ENCODE measurements around the gene UNC5B.
"Not testable (repeated sequence)": the region's sequence is repeated elsewhere in the genome, so short reads cannot be mapped to it uniquely, and the experiment has no call there.

UNC5B gene

DNA sequence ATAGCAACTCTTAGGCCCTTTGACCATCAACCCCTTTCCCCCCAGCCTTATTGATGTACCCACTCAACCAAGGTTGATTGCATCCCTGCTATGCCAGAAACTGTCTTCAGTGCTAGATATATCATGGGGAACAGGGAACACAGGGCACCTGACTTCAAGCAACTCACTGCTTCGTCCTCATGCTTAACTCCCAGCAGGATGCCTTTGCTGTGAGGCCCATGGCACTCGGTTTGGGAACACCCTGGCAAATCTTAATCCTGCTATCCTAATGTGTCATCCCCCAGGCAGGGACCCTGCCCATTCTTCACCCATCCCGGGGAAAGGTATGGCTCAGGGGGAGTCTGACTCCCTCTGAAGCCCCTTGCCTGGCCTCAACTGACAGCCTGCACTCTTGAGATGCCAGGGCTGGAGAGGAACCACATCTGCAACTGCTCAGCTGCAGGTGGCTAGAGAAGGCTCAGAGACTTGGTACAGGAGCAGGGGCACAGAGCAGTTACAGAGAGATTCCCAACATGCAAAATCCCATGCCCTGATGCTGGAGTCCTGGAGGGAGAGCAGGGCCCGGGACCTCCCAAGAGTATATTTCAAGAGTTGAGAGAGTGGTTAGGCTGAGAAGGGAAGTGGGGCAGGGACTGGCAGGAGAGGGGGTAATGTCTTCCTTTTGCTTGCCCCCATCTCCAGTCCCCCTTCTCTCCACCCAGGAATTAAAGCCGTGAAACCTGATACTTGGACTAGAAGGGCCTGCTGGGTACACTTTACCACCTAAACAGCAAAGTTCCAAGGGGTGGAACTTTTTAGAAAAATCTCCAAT, 2.4 kb upstream of the UNC5B start:
- DNase-seq = no peak

DNA sequence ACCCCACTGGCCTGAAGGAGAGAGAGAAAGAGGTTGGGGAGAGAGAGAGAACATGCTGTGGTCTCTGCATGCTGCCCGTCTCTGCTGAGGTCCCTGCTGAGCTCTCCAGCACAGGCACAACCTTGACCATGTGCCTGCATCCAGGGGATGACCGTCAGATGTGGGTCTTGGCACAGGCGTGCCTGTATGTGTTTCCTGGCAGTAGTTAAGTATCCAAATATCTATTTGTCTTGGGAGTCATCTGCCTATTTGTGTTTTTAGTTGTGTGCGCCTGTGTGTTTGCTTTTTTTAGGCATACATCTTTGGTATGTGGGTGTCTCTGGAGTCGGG, 1.9 kb upstream of the UNC5B start:
- DNase-seq = no peak

DNA sequence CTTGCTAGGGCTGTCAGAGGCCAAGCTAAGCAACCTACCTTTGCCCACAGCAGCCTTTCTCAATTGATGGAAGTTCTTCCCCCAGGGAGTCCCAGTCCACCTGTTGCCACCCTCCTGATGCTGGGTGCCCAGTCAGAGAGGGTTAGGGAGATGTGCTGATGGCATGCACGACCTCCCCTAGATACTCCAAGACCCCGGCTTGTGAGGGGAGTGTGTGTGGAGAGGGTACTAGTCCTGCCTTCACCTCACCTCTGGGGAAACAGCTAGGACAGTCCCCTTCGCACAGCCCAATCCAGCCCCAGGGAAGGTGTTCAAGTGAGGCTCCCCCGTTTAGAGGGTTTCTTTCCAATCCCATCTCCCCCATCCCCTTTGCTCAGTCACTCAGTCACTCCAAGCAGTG, 1.3 kb upstream of the UNC5B start:
- DNase-seq = no peak

DNA sequence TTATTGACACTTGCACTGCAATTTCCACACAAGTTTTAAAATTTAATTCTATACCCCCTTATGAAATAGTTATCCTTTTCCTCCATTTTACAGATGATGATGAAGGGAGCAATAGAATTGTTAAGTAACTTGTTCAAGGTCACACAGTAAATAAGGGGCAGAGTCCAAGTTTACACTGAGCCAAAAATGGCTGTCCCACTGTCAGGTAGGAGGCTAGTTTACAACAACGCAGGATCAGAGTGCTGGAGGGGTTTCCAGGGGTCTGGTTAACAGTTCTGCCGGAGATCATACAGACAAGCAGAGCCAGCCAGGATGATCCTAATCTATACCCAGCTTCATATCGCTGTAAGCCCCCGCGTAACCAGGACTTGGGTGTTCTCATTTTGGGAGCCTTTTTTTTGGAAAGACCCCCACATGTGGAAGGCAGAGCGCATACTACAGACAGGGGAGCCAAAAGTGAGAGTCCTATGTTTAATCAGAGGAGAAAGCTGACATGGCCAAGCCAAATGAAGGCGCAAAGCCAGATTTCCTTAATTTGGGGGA, 524 bp upstream of the UNC5B start:
- no peak for DNase-seq

DNA sequence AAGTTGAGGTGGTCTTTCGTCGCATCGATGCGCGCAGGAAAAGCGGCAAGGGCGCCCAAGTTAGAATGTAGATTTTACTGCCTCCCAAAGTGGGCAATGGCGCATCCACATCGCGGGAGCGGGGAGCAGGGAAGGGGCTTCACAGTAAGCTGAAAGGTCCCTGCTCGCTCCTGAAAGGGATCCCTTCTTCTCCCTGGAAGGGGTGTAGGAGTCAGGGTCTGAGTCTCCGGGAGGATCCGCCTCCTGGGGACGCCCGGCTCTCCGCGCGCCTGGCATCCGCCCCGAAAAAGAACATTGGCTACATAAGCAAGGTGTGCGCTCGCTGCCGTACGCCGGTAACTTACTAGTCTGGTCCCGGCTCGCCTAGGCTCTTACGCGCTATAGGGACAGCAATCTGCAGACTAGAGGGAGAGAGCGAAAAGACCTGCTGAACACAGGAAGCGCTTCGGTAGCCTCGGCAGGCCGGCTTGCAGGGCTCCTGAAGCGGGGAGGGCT, 804 bp downstream of the UNC5B start:
- no peak for DNase-seq

DNA sequence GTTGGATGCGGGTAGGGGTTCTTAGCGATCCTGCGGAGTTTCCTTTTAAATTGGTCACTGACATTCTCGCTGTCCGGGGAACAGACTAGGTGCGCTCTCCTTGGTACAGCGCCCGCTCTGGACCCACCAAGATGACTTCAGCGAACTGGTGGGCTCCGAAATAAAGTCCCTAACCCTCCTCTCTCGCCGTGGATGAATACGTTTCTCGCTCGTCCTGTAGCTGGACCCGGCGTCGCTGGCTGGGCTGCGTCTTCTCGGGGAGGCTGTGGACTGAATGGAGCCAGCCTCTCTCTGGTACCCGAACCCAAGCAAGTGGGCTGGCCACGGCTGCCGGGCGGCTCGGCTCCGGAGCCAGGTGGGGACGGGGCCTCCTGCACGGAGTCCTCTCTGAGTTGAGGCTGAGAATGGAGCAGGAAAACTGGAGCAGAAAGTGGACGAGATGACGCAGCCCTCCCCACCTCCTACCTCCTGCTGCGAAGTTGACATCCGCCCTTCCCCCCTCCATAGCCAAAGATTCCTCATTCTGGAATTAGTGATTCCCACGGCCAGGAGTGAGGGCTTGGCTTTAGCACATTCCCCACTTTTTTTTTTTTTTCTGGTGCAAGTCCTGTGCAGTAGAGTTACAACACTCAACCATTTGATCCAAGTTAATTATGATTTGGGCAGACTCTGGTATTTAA, 1.5 kb downstream of the UNC5B start:
- no peak for DNase-seq

DNA sequence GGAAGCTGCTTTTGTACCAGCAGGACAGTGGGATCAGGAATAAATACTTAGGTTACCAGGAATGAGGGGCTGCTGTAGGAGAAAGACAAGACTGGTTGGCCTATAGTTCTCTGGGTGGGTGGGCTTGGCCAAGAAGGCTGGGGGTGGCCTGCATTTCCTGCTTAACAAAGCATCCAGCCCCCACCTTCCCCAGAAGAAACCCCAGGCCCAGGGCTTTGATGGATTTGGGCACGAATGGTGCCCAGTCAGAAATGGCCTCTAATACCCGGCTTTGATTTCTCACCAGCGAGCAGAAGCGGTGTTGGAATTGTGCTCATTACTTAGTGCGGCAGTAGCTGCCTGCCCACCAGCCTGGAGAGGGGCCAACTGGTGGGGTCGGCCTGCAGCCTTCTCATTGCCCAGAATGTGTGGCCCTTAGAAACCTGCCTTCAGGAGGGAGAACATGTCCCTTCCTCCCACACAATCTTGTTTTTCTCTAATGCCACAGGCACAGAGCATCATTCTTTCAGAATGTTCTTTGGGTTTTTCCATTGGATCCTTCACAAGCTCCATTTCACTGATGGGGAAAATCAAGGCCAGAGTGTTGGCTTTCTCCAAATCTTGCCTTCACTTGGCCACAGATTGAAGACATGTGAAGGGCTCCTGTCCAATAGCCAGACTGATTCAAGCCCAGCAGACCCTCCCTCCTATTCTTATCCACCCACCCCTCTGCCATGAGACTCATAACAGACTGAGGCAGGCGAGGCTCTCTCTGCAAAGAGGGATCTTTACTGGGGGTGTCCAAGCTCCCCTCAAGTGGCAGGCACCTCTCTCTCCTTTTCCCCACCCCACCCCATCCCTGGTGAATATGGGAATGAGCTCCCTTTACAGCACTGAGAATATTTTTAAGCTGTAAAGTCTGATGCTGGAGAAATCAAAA, 2.5 kb downstream of the UNC5B start:
- DNase-seq = no peak

DNA sequence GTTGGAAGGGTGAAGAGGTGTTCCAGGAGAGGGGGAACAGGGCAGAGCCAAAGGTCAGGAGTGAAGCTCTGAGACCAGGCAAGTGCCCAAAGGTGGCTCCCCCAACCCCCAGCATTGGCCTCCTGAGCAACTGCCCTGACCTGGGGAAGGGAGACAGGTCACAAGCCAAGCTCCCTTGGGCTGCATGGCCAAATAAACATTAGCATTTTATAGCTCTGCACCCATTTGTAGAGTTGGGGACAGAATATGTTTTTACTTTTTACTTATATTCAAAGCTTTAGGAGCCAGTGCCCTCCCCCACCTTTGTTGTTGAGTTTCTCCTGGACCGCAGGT, 4.0 kb downstream of the UNC5B start:
- DNase-seq = no peak

DNA sequence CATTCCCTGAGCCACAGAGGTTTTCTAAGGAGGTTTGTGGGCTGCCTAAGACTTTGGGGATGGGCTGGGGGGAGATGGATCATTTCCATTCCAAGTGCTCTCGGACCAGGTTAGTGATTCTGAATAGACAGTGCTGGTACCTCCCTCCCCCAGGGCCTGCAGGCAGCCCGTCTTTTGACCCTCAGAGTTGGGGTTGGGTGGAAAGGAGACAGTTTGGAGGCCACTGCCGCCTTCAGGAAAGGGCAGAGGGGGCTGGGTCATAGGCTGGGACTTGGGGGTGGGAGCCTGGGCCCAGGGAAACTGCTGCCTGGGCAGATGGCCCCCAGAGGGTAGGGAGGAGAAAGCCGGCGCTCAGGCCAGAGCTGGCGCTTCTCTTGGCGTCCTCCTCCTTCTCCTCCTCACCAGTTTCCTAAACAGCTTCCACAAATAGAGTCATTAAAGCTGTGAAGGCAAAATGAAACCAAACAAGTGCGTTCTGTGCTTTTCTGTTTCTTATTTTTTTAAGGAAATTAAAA, 4.4 kb downstream of the UNC5B start:
- no peak for DNase-seq

DNA sequence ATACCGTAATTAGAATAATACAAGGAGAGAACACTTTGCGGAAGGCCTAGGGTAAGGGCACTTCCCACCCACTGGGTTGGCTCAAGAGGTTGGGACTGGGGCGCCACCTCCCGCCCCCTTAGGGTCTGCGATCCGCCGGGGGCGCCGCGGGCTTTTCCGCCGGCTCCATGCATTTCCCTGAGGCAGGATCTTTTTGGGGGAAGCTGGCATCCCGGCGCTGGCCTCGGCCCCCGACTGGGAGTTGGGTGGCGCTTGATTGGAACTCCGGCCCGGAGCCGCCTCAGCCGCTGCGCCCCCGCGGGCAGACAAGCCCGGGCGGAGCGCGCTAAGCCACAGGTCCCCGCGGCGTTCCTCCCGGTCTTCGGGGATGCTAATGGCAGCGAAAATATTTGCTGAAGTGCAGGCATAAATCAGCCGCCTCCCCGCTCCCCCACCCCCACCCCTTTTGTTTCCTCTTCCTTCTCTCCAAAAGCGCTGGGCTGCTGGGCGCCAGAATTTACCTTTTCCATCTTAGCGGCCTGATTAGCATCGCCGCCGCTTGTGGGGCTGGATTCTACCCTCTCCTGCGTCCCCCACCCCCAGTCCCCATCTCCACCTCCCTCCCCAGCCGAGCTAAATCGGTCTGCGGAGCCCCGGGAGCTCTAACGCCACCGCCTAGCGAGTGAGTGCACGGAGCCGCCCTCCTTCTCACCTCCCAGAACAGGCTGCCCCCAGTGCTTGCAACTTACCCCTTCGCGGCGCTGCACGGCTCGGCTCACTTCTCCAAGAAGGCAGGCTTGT, 5.1 kb downstream of the UNC5B start:
- no peak for DNase-seq

DNA sequence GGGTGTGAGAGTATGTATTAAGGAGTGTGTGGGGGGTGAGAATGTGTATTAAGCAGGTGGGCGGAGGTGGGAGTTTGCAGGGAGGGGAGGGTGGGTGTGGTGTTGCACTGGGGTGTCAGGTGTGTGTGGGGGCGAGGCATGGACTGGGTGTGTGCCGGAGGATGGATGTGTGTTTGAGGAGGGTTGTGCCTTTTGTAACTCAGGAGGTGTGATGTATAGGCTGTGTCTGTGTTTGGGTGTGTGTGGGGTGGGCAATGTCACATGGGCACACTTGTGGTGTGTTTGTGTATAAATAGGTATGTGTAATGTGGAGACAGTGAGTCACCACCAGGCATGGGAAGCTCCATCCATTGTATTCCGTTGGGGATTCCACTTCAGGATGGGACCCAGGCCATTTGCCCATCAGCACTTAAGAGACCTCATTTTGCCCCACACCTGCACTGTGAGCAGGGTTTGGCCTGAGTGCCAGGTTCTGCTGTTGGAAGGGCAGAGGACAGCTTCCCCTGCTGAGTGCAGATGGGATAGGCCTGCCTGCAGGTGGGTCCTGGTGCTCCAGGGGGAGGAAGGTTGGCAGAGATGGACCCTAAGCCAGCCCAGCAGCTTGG, 5.8 kb downstream of the UNC5B start:
- no peak for DNase-seq

DNA sequence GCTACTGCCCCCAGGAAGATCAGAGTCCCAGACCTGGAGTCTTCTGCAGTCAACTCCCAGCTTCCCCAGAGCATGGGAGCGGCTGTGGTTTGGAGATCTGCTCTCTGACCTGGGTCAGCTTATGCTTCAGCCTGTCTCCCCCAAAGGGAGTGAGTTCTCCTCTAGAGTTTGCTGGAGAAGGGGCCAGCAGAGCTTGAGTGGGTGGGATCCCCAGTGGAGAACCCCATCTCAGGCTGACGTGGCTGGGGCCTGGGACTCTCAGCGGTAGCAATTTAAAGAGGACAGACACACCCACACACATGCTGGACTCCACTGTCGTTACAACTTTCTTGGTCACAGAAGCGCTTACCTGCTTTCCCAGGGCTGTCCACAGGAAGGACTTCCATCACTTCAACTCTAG, 6.3 kb downstream of the UNC5B start:
- DNase-seq = no peak

DNA sequence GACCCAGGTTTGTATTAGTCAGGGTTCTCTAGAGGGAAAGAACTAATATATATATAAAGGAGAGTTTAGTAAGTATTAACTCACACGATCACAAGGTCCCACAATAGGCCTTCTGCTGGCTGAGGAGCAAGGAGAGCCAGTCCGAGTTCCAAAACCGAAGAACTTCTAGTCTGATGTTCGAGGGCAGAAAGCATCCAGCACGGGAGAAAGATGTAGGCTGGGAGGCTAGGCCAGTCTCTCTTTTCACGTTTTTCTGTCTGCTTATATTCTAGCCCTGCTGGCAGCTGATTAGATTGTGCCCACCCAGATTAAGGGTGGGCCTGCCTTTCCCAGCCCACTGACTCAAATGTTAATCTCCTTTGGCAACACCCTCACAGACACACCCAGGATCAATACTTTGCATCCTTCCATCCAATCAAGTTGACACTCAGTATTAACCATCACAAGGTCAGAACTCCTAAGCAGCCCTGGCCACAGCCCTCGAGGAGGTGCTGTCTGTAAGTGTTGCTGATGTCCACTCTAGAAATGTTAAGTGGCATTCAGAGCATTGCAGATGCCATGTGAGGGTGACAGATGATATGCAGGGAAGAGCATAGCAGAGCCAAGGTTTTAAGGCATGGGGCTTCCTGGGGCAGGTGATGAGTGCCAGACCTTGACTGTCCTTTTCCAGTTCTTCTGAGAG, 7.0 kb downstream of the UNC5B start:
- not testable (repeated sequence) for DNase-seq

DNA sequence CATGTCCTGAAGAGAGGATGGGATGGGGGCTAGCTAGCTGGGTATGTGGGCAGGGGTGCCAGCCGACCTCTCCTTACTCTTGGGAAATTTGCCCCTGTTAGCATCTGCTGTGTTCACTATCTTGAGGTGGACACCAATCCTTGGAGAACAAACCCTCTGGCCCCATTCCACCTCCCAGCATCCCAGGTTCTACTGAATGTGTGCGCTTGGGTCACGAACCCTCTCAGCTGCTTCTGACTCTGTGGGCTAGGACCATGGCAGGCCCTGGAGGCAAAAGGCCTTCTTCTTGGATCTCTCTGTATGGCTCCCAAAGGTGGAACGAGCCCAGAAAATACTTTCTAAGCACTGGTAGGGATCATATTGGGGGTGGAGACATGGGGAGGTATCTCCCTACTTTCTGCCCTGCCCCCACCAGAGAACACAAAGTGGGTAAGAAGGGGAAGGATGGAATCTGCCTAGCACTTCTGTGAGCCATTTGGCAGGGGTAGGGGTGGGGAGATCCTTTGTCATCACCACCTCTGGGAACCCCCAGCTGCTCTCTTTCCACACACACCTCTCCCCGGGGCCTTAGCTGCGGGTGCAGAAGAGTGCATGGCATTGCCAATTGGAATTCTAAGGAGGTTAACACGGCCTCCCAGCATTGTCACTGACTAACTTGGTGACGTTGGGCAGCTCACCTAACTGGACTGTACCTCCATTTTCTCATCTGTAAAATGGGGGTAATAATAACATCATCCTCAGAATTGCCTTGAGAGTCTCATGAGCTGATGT, 7.7 kb downstream of the UNC5B start:
- DNase-seq = no peak

DNA sequence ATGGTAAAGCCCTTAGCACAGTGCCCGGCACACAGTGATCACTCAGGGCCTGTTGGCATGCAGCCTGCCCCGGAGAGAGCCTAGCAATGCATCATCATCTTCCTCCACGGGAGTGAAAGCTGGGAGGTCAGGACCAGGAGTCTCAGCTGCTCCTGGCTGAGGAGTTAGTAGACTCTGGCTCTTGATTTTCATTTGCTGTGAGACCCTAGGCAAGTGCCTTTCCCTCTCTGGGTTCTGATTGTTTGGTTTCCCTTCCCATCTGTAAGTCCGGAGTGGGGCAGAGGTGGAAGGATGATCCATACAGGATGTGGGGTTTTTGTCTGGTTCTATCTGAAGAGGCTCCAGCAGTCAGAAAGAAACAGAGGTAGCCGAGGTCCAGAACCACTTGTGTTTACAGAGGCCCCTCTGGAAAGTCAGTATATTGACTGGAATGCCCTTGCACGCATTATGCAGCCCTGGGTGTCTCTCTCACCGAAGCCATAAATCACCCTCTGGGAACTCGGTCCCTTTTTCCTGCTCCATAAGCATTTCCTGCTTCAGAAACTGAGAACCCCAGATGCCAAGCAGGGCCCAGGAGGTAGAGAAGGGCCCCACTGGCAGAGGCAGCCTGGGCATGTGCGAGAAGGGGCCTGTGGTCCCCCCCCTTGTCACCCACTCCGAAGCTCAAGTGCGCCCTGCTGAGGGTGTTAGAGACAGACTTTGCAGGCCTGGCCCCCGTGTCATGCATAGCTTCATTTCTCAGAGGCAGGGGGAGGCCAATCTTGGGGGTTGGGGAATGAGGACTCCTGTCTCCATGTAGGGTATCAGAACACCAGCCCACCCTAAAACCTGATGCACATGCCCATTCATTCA, 8.5 kb downstream of the UNC5B start:
- no peak for DNase-seq

DNA sequence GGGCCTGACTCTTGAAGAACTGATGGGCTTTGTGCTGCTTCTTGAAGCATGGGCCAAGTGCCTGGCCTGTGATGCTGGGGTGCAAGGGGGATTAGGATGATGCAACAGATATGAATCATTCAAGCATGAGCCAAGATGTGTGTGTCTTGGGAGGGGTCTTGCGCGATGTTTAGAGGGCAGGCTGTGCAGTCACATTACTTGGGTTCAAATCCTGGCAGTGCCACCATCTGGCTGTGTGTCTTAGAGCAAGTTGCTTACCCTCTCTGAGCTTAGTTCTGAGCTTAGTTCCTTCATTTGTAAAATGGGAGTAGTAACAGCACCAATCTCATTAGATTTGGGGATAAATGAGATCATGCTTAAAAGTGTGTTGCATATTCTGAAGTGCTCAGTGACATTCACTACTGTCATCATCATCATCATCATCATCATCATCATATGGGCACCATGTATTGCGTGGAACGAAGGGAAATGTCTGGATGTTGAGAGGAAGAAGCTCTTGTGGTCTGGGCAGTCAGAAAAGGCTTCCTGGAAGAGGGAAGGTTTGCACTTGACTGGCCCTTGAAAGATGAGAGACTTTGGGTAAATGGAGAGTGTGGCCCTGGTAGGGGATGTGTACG, 9.3 kb downstream of the UNC5B start:
- no peak for DNase-seq

DNA sequence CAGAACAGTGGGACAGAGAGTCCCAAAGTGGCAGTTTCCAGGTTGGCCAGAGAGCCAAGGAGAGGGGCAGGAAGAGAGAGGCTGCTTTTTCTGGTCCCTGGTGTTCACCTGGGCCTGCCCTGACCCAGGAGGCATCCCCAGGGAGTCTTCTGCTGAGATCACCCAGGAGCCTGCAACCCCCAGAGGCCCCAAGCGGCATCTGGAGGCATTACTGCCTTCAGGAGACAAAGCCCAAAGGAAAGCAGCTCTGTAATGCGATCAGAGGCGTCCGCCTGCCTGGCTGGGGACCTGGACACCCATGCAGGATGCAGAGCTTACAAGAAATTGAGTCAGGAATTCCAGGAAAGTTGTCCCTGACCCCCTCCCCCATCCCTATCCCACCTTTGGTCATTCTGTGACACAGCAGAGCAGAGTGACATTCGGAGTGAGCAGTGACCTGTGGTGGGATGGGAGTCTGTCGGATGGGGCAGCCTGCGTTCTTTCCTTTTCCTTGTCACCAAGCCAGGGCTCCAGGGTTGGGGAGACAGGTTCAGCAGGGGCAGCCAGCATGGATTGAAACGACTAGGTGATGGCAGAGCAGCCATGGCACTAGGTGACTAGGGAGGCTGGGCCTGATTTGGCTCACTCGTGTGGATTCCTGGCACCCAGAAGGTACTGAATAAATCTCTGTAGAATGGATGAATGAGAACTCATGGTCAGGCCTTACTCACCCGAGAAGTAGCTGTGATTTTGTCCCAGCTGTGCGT, 10.4 kb downstream of the UNC5B start:
- DNase-seq = no peak

DNA sequence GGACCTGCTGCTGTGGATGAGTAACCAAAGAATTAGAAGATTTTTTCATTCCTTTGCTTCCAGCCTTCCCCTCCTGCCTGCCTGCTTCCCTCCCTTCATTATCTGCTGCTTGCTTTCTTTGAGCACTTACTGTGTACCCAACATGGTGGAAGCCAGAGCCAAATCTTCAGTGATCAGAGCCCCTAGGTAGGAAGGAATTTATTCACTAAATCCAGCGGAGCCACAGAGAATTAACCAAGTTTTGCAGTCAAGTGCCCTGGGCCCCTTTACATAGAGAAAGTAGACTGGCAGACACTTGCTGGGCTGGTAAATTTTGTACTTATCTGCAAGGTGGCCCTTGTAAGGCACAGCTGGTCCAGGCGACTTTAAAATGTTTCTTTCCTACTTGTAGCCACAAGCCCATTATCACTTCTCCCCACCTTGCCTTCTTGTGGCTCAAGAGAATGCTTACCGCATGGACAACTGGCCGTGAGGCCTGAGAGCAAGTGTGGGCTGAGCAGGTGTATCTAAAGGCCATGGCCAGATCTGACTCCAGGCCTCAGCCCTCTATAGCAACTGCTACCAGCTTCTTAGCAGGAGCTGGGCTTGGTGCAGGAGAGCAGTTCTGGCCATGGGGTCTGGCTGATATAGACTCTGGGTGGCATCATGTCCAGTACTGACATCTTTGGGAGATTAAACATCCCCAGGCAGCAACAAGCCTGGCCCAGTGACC, 11.1 kb downstream of the UNC5B start:
- DNase-seq = no peak
